ENCODE measurements around the gene NOMO2.
"Not testable (repeated sequence)": the region's sequence is repeated elsewhere in the genome, so short reads cannot be mapped to it uniquely, and the experiment has no call there.

Gene NOMO2

DNA sequence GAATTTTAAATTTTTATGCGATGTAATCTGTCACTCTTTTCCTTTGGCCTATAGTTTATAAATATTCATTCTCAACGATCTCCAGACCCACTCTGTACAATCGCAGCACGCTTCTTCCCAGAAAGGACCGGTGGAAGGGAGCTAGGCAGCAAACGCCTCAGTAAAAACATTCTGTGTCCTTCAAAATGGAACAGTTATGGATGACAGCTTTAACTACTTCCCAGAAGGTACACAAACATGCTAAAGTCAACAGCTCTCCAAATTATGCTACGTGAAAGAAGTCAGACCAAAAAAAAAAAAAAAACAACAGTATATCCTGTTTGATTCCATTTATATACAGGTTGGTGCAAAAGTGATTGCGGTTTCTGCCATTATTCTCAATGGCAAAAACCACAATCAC lies 125.9 kb downstream of the NOMO2 start:
- H3K4me3 ChIP-seq (ENCODE audit: insufficient read depth, low read length, poor library complexity, severe bottlenecking); H3K36me3 ChIP-seq (ENCODE audit: low read length); H3K27me3 ChIP-seq (ENCODE audit: low read length); H3K9me2 ChIP-seq (replicated peaks; ENCODE audit: insufficient read depth, low read length); H3K9me3 ChIP-seq (ENCODE audit: insufficient read depth, low read length); H2AFZ ChIP-seq (ENCODE audit: low read depth, low read length, severe bottlenecking); H3K9ac ChIP-seq (ENCODE audit: low read length); H3F3A ChIP-seq (ENCODE audit: insufficient read depth); H4K20me1 ChIP-seq (ENCODE audit: low read depth, low read length); H3K79me2 ChIP-seq (ENCODE audit: insufficient read depth, low read length); H3K4me2 ChIP-seq (ENCODE audit: low read depth, low read length, poor library complexity, severe bottlenecking); H3K27ac ChIP-seq (ENCODE audit: low read depth, low read length): not testable (repeated sequence)

DNA sequence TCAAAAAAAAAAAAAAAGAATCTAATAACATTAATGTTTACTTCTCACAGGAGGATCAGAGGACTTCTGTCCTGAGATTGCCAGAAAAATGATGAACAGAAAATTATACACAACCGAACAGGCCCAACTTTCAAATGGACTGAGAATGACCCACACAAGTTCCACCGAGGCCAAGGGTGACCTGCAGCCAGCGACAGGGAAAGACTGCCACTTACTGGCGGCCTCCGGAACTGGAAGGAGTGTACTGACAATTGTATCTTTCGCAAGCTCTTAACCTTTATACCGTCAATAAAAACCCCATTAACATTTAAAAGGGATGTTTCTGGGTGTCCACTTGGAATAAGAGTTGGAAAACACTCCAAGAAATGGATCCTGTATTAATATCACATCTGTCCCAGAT lies 146.1 kb downstream of the NOMO2 start:
- H3K27me3 ChIP-seq (ENCODE audit: low read length); H3K4me3 ChIP-seq (ENCODE audit: insufficient read depth, low read length, poor library complexity, severe bottlenecking); H3K27ac ChIP-seq (ENCODE audit: low read depth, low read length); H3K9me2 ChIP-seq (replicated peaks; ENCODE audit: insufficient read depth, low read length); H3K36me3 ChIP-seq (ENCODE audit: low read length); H3K79me2 ChIP-seq (ENCODE audit: insufficient read depth, low read length); H3K9me3 ChIP-seq (ENCODE audit: insufficient read depth, low read length); H4K20me1 ChIP-seq (ENCODE audit: low read depth, low read length); H3F3A ChIP-seq (ENCODE audit: insufficient read depth); H2AFZ ChIP-seq (ENCODE audit: low read depth, low read length, severe bottlenecking); H3K4me2 ChIP-seq (ENCODE audit: low read depth, low read length, poor library complexity, severe bottlenecking); H3K9ac ChIP-seq (ENCODE audit: low read length): not testable (repeated sequence)

DNA sequence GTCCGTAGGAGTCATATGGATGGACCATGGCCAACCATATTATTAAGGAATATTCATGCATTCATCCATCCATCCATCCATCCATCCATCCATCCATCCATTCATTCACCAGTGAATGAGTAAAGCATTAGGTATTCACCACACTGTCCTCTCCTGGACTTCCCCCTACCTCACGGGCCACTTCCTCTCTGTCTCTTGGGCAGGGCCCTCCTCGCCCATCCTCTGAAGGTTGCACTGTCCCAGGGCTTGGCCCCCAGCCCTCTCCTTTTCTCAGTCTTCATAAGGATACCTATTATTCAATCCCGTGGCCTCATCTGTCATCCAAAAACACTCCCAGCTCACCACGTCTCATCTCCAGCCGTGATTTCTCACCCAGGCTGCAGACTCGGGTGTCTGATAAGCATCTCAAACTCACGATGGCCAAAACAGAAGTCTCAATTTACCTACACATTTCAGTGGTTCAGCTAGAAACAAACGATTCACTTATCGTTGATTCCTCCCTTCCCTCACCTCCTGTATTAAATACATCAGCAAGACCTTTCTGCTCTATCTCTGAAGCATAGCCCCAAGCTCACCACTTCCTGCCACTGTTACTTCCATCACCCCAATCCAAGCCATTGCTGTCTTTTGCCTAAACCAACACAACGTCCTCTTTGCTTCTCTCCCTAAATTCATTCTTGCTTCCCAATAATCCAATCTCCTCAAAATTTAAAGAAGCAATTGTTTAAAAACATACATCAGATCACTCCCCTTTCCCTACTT lies 152.2 kb downstream of the NOMO2 start:
- not testable (repeated sequence) for H3F3A ChIP-seq (ENCODE audit: insufficient read depth); H3K27ac ChIP-seq (ENCODE audit: low read depth, low read length); H2AFZ ChIP-seq (ENCODE audit: low read depth, low read length, severe bottlenecking); H4K20me1 ChIP-seq (ENCODE audit: low read depth, low read length); H3K9me2 ChIP-seq (replicated peaks; ENCODE audit: insufficient read depth, low read length); H3K4me3 ChIP-seq (ENCODE audit: insufficient read depth, low read length, poor library complexity, severe bottlenecking); H3K36me3 ChIP-seq (ENCODE audit: low read length); H3K9me3 ChIP-seq (ENCODE audit: insufficient read depth, low read length); H3K27me3 ChIP-seq (ENCODE audit: low read length); H3K79me2 ChIP-seq (ENCODE audit: insufficient read depth, low read length); H3K4me2 ChIP-seq (ENCODE audit: low read depth, low read length, poor library complexity, severe bottlenecking); H3K9ac ChIP-seq (ENCODE audit: low read length)

DNA sequence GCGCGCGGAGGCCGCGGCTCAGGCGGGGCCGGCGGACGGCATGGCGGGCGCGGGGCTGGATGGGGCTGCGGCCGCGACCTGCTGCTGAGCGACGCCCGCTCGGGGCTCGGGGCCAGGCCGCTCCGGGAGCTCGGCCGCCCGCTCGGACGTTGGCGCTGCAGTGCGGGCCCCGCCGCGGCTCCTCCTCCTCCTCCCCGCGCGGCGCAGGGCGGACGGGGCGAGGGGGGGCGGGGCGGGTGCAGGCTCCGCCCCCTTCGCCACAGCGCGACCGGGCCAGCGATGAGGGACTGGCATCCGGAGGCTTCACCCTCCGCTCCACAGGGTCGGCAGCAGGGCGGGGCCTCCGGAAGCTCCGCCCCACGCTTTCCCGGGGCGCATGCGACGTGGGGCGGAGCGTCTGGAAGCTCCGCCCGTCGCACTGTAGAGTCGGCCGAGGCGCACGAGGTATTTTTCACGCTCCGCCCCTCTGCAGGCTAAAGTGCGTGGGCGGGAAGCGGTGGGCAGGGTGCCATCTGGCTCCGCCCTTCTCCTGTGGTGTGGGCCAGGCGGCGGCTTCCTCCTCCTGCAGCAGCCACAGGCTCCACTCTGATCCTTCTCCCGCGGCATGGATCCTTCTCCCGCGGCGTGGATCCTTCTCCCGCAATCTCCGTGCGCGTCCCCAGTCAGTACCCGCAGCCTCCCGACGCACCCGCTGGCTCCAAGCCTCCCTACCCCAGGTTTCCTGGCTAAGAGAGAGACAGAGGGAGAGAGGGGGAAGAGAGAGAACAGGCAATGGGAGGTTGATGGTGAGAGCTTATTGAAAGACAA lies 159.8 kb downstream of the NOMO2 start:
- not testable (repeated sequence) for H2AFZ ChIP-seq (ENCODE audit: low read depth, low read length, severe bottlenecking); H3K27ac ChIP-seq (ENCODE audit: low read depth, low read length); H3K4me3 ChIP-seq (ENCODE audit: insufficient read depth, low read length, poor library complexity, severe bottlenecking); H3F3A ChIP-seq (ENCODE audit: insufficient read depth); H4K20me1 ChIP-seq (ENCODE audit: low read depth, low read length); H3K79me2 ChIP-seq (ENCODE audit: insufficient read depth, low read length); H3K9ac ChIP-seq (ENCODE audit: low read length); H3K36me3 ChIP-seq (ENCODE audit: low read length); H3K9me2 ChIP-seq (replicated peaks; ENCODE audit: insufficient read depth, low read length); H3K9me3 ChIP-seq (ENCODE audit: insufficient read depth, low read length); H3K27me3 ChIP-seq (ENCODE audit: low read length); H3K4me2 ChIP-seq (ENCODE audit: low read depth, low read length, poor library complexity, severe bottlenecking)

DNA sequence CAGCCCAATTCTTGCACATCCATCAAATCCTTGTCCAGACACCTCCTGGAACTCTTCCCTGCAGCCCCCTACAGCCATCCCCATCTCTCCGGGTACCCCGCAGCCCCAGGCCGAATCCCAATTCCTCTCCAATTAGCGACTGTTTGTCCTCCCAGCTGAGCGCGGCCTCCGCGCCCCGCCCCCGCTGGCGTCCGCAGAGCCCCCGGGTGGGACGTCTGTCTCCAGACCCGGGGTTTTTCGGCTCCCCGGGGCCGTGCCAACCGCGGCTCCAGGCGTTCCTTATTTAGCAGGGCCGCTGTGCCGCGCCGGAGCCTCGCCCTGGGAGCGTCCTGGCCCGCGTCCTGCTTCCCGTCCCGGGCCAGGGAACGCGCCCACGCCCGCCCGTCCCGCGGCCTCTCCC lies 160.7 kb downstream of the NOMO2 start:
- not testable (repeated sequence) for H3K9me3 ChIP-seq (ENCODE audit: insufficient read depth, low read length); H3F3A ChIP-seq (ENCODE audit: insufficient read depth); H3K27me3 ChIP-seq (ENCODE audit: low read length); H4K20me1 ChIP-seq (ENCODE audit: low read depth, low read length); H3K9ac ChIP-seq (ENCODE audit: low read length); H3K79me2 ChIP-seq (ENCODE audit: insufficient read depth, low read length); H2AFZ ChIP-seq (ENCODE audit: low read depth, low read length, severe bottlenecking); H3K9me2 ChIP-seq (replicated peaks; ENCODE audit: insufficient read depth, low read length); H3K36me3 ChIP-seq (ENCODE audit: low read length); H3K4me3 ChIP-seq (ENCODE audit: insufficient read depth, low read length, poor library complexity, severe bottlenecking); H3K27ac ChIP-seq (ENCODE audit: low read depth, low read length); H3K4me2 ChIP-seq (ENCODE audit: low read depth, low read length, poor library complexity, severe bottlenecking)

DNA sequence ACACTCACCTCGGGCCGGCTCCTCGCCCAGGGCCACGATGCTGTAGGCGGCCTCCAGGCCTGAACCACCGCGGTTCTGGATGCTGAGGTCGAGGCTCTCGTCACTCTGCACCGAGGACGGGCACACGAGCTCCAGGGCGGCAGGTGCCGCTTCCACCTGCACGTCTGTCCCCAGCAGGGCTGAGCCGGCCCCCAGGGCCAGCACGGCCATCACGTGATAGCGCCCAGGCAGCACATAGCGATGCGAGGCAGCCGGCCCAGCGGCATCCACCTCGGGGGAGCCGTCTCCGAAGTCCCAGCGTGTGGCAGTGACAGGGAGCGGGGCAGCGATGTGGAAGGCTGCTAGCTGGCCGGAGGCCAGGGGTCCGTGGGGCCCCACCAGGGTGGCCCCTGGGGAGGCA lies 167.5 kb downstream of the NOMO2 start:
- H3K9me3 ChIP-seq (ENCODE audit: insufficient read depth, low read length); H3K9ac ChIP-seq (ENCODE audit: low read length); H2AFZ ChIP-seq (ENCODE audit: low read depth, low read length, severe bottlenecking); H3K79me2 ChIP-seq (ENCODE audit: insufficient read depth, low read length); H3K27ac ChIP-seq (ENCODE audit: low read depth, low read length); H3F3A ChIP-seq (ENCODE audit: insufficient read depth); H4K20me1 ChIP-seq (ENCODE audit: low read depth, low read length); H3K9me2 ChIP-seq (replicated peaks; ENCODE audit: insufficient read depth, low read length); H3K27me3 ChIP-seq (ENCODE audit: low read length); H3K4me2 ChIP-seq (ENCODE audit: low read depth, low read length, poor library complexity, severe bottlenecking); H3K36me3 ChIP-seq (ENCODE audit: low read length); H3K4me3 ChIP-seq (ENCODE audit: insufficient read depth, low read length, poor library complexity, severe bottlenecking): not testable (repeated sequence)

DNA sequence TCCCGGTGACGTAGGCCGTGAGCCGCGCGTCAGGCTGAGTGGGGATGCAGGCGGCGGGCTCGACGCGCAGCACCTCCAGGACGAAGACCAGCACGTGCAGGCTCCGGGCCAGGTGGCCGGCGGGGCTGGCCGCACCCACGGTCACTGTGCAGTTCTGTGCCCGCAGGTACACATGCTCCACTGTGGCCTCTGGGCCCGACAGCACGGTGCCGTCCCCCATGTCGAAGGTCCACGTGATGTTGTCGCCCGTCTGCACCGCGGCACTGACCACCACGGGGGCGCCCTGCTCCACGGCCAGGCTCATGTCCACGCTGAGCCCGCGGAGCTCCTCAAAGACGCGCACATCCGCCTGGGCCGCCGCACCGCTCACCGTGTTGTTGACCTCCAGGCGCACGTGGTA lies 174.1 kb downstream of the NOMO2 start:
- H2AFZ ChIP-seq (ENCODE audit: low read depth, low read length, severe bottlenecking); H3K27me3 ChIP-seq (ENCODE audit: low read length); H3K79me2 ChIP-seq (ENCODE audit: insufficient read depth, low read length); H3K4me2 ChIP-seq (ENCODE audit: low read depth, low read length, poor library complexity, severe bottlenecking); H3K9ac ChIP-seq (ENCODE audit: low read length); H3K27ac ChIP-seq (ENCODE audit: low read depth, low read length); H3K36me3 ChIP-seq (ENCODE audit: low read length); H3K4me3 ChIP-seq (ENCODE audit: insufficient read depth, low read length, poor library complexity, severe bottlenecking); H3K9me2 ChIP-seq (replicated peaks; ENCODE audit: insufficient read depth, low read length); H3K9me3 ChIP-seq (ENCODE audit: insufficient read depth, low read length); H4K20me1 ChIP-seq (ENCODE audit: low read depth, low read length); H3F3A ChIP-seq (ENCODE audit: insufficient read depth): not testable (repeated sequence)

DNA sequence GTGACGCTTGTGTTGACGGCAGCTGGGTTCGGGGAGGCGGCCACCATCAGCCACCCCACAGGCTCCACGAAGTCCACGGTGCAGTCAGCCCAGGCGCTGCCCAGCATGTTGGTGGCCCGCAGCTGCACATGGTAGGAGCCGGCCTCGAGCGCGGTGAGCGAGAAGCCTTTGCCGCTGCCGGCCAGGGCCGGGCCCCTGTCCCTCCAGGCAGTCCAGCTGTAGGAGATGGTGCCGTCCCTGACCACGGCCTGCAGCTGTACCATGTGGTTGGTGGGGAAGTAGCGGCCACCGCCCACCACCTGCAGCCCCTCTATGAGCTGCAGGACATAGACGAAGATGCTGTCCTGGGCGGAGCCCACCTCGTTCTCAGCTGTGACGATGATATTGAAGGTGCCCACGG lies 175.4 kb downstream of the NOMO2 start:
- not testable (repeated sequence) for H3K27ac ChIP-seq (ENCODE audit: low read depth, low read length); H3K9me2 ChIP-seq (replicated peaks; ENCODE audit: insufficient read depth, low read length); H2AFZ ChIP-seq (ENCODE audit: low read depth, low read length, severe bottlenecking); H3K9ac ChIP-seq (ENCODE audit: low read length); H3K36me3 ChIP-seq (ENCODE audit: low read length); H3K4me3 ChIP-seq (ENCODE audit: insufficient read depth, low read length, poor library complexity, severe bottlenecking); H3K9me3 ChIP-seq (ENCODE audit: insufficient read depth, low read length); H4K20me1 ChIP-seq (ENCODE audit: low read depth, low read length); H3K79me2 ChIP-seq (ENCODE audit: insufficient read depth, low read length); H3K27me3 ChIP-seq (ENCODE audit: low read length); H3K4me2 ChIP-seq (ENCODE audit: low read depth, low read length, poor library complexity, severe bottlenecking); H3F3A ChIP-seq (ENCODE audit: insufficient read depth)
